ENCODE results near the gene SCG3. TPM values are rescaled to one million over a fixed set of nuclear protein-coding genes. Genes with fewer than 3 reads are reported as not detected.

SCG3 gene
- polyA plus RNA-seq, 1 donor from 2014 or later = 68.7 TPM

GRCh38 chr15:51672913-51673857 lies 8.1 kb upstream of the SCG3 start:
- Histone ChIP-seq H3K9me2 (ENCODE audit: insufficient read depth, low read length) (no peaks in the 10 kb centered on the region), H4K20me1 (ENCODE audit: insufficient read depth) (no peaks in the 10 kb centered on the region), H3K27ac (ENCODE audit: low read length) (no peak overlapping the region), H3K79me2 (replicated peaks; ENCODE audit: insufficient read depth, low read length) (no peaks in the 10 kb centered on the region), H3K27me3 (ENCODE audit: insufficient read depth, low read depth, low read length) (no peaks in the 10 kb centered on the region), H3K9ac (ENCODE audit: low read length) (no peak overlapping the region), H2AFZ (ENCODE audit: low read depth, low read length) (no peak overlapping the region), H3K4me2 (ENCODE audit: low read length) (no peak overlapping the region), H3F3A (ENCODE audit: insufficient read depth, low read length, poor library complexity, severe bottlenecking) (no peaks in the 10 kb centered on the region), H3K36me3 (ENCODE audit: insufficient read depth, low read length) (no peaks in the 10 kb centered on the region), H3K9me3 (ENCODE audit: low read length) (no peaks in the 10 kb centered on the region), H3K4me3 (ENCODE audit: low read length) (no peak overlapping the region)
- TF ChIP-seq EZH2 (IDR thresholded peaks at IDR 0.05; ENCODE audit: borderline replicate concordance, insufficient read depth, low read length, poor library complexity, severe bottlenecking) = no peak
- no peak for TF ChIP-seq REST (IDR thresholded peaks at IDR 0.05; ENCODE audit: borderline replicate concordance)
- no peak for TF ChIP-seq MXI1 (conservative IDR thresholded peaks at IDR 0.05; ENCODE audit: poor library complexity, severe bottlenecking)

GRCh38 chr15:51675234-51675633 lies 6.1 kb upstream of the SCG3 start:
- H3K79me2 ChIP-seq (replicated peaks; ENCODE audit: insufficient read depth, low read length) = no peaks in the 10 kb centered on the region

More at GRCh38 chr15:51675234-51675633, 6.1 kb upstream of the SCG3 start:
- H3K9ac ChIP-seq (ENCODE audit: low read length) = no peak overlapping the region
- H3K4me2 ChIP-seq (ENCODE audit: low read length) = no peak overlapping the region
- H3K4me3 ChIP-seq (ENCODE audit: low read length) = no peak overlapping the region
- no peaks in the 10 kb centered on the region for H3K36me3 ChIP-seq (ENCODE audit: insufficient read depth, low read length)
- H3F3A ChIP-seq (ENCODE audit: insufficient read depth, low read length, poor library complexity, severe bottlenecking) = no peaks in the 10 kb centered on the region
- H4K20me1 ChIP-seq (ENCODE audit: insufficient read depth) = no peaks in the 10 kb centered on the region
- no peak overlapping the region for H2AFZ ChIP-seq (ENCODE audit: low read depth, low read length)
- H3K9me2 ChIP-seq (ENCODE audit: insufficient read depth, low read length) = no peaks in the 10 kb centered on the region
- peaks cover 5% of the 10 kb centered on the region for H3K27me3 ChIP-seq (ENCODE audit: insufficient read depth, low read depth, low read length)
- TF ChIP-seq RAD21 (conservative IDR thresholded peaks at IDR 0.05) (no peak), MXI1 (conservative IDR thresholded peaks at IDR 0.05; ENCODE audit: poor library complexity, severe bottlenecking) (no peak), POLR2AphosphoS5 (IDR thresholded peaks at IDR 0.05) (no peak), EP300 (conservative IDR thresholded peaks at IDR 0.05; ENCODE audit: poor library complexity, severe bottlenecking) (no peak), REST (IDR thresholded peaks at IDR 0.05; ENCODE audit: borderline replicate concordance) (no peak), CTCF (IDR thresholded peaks at IDR 0.05; ENCODE audit: poor library complexity, severe bottlenecking) (no peak), EZH2 (IDR thresholded peaks at IDR 0.05; ENCODE audit: borderline replicate concordance, insufficient read depth, low read length, poor library complexity, severe bottlenecking) (no peak), TAF1 (IDR thresholded peaks at IDR 0.05; ENCODE audit: low read depth) (no peak)
- no peaks in the 10 kb centered on the region for H3K9me3 ChIP-seq (ENCODE audit: low read length)
- H3K27ac ChIP-seq (ENCODE audit: low read length) = no peak overlapping the region

All from neural cell (in vitro differentiated cells).